Anterior cingulate cortex (tissue), 58 donors: Measurements from ENCODE around the gene PRKCQ.

Source experiments
- DNase-seq, 58 donors: peaks; one replicate each; lab custom pipeline; 2025; lab: John Stamatoyannopoulos, UW

Gene PRKCQ

DNA sequence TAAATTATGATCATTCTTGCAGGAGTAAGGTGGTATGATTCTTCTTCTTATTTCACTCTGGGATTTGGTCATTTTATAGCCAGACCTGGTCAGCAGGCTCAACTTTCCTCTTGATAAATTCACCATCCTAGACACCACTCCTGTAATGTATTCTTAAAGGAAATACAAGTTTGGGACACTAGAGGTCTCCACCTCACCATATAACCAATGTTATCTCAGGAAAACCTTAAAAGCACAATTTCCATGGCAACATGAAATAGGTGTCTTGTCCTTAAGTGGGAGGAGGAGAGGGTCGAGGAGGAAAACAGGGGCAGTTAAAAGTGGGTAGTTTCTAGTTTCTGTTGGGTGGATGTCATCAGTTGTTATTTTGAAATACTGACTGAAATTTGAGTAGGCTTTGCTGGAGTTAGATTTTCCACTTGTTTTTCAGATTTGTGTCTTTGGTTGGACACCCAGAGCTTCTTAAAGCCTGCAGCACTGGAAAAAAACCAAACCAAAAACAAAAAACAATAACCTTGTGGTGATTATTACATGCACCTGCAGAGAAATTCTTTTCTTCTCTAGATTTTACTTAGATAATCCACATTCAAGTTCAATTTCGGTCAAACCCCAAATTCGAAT, 163.1 kb downstream of the PRKCQ start:
- peak in 2 of 58 donors; percentile 29 to 34 for DNase-seq

DNA sequence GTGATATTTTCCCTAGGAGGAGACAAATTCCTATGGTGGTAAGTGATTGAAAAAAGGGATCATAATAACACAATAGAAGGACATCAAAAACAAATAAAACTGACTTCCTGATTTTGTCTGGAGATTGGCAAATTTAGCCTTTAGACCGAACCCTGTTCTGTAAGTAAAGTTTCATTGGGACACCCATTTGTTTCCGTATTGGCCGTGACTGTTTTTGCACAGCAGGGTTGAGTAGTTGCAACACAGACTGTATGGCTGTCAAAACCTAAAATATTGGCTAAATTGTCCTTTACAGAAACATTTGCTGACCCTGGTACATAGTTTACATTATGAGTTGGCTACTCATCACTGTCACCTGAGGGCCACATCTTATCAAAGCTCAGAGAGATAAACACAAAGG, 168.6 kb downstream of the PRKCQ start:
- DNase-seq, result no peak

DNA sequence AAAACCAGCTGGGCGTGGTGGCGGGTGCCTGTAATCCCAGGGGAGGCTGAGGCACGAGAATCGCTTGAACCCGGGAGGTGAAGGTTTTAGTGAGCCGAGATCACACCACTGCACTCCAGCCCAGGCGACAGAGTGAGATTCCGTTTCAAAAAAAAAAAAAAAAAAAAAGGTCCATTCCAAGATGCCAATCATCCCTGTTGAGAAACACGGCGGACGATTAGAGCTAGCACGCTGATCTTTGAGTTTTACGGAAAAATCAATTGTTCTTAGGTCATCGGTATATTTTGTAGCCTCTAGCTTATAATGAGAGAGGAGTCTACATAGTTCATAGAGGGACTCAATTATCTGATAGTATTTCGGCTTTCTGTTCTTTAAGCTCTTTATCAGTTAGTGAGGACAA, 169.2 kb downstream of the PRKCQ start:
- no peak for DNase-seq

DNA sequence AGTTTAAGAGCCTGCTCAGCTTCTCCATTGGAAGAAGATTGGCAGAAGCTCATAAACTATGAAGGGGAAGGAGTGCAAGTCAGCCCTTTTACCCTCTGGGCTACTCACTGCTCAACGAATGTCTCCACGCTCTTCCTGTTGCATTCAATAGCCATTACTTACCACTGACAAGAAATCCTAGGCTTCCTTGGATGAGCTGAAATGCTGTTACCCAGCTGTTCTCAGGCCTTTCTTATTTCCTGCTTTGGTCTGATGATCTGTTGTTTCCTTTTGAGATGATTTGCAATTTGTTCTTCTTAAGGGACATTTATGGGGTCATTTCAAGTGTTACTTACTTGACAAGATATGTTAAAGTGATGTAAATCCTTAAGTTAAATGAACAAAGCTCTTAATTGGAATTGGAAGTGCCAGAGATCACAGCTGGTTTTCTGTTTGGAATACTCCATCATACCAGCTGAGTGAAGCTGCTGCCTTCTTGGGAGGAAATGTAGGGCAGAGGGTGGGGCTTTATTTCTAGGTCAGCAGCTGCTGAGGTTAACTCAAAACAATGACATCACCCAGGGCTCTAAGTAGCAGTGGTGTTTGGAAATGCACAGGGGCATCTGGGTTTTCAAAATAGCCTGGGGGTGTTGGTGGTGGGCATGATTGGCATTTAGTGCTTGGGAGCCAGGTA, 170.0 kb downstream of the PRKCQ start:
- peak in 1 of 58 donors; percentile 23 for DNase-seq

DNA sequence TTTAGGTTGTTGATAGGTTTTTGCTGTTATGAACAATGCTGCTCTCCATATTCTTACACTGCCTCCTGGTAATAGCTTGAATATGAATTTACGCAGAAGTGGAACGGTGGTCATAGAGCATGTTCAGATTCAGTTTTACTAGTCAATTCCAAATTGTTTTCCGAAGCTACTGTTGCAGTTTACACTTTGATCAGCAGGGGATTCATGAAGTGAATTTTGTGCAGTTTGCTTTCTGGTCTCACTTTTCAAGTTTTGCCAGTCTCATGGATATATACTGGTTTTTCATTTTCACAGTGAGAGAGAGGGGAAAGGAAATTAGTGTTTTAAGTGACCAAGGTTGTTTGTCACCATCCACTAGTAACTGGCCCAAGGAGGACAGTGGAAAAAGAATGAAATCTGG, 171.3 kb downstream of the PRKCQ start:
- no peak for DNase-seq

- no peak for DNase-seq
These were observed 172.9 kb downstream of the PRKCQ start for GRCh38 chr10:6407034-6407721.

DNA sequence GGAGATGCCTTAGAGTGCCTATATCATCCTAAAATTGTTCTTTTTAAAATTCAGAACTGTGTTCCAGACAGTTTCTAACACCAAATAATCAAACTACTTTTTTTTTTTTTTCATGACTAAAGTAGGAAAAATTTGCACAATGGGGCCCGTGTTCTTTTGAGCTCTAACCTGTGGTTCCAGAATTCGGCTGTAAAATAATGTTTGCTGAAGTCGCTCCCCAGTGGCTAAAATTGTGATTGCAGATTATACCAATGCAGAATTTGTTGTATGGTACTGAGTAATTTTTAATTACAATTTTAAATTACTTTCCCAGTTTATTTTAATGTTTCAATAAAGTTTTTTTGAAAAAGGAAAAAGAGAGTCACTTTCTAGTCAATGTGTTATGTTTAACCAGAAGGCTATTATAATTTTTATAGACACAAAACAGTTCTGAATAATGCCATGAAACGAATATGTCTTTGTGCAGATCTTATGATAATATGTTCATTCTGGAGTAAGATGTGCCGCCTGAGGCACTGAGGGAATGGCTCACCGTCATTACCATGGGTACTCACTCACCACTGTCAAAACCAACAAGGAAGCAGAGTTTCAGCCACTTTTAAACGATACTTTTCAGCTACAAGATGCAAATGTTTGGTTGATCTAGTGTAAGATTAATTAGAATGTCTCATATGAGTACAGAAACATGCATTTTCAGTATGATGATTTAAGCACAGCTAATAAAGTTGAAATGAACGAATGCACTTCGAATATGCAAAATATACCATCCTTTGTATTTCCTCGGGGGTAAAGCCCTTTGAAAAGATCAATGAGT, 173.6 kb downstream of the PRKCQ start:
- DNase-seq, result peak in 1 of 58 donors; percentile 21

- DNase-seq, result no peak
These were observed 174.4 kb downstream of the PRKCQ start for GRCh38 chr10:6405713-6406112.

- DNase-seq, result no peak
These were observed 175.7 kb downstream of the PRKCQ start for GRCh38 chr10:6404127-6405072.

GRCh38 chr10:6402960-6403359, 177.1 kb downstream of the PRKCQ start:
- no peak for DNase-seq

DNA sequence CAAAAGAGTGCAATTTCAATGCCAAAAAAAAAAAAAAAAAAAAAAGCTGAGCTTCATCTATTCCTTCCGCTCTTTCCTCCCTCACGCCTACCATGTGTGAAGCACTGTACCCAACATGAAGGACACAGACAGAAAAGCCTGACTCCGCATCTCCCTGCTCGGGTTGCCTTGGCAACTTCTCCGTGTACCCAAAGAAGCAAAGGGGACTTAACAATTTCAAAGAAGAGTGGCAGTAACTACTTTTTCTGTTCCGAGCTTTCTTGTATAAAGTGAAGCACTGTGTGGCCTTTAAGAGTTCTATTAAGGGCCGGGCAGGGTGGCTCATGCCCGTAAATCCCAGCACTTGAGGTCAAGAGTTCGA, 177.7 kb downstream of the PRKCQ start:
- DNase-seq, result peak in 22 of 58 donors; percentile 12 to 73 (median 28)

GRCh38 chr10:6401558-6402348, 178.3 kb downstream of the PRKCQ start:
- DNase-seq, result peak in 53 of 58 donors; percentile 27 to 91 (median 70)

DNA sequence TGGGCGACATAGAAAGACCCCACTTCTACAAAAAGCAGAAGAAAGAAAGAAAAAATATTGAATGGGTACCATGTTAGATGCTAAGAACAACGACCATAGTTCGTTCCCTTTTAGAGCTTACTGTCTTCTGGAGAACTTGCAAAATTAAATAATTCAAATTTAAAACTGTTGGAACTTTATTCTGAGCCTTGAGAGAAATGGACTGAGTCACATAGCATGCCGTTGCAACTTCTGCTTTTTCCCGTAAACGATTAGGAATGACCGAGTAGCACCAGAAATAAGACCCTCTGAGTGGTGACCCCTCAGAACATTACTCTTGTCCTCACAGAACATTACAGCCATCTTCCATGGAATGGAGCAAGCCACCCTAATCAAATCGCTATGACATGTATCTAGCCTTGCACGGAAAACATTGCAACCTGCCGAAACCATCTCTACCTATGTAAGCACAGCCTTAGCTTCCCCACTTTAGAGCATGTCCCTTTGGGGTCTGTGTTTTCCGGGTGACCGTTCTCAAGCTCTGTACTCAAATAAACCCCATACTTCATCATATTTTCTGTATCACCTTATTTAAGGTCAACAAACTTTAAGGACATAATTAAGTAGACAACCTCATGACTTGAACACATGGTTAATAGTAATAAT, 179.1 kb downstream of the PRKCQ start:
- no peak for DNase-seq

DNA sequence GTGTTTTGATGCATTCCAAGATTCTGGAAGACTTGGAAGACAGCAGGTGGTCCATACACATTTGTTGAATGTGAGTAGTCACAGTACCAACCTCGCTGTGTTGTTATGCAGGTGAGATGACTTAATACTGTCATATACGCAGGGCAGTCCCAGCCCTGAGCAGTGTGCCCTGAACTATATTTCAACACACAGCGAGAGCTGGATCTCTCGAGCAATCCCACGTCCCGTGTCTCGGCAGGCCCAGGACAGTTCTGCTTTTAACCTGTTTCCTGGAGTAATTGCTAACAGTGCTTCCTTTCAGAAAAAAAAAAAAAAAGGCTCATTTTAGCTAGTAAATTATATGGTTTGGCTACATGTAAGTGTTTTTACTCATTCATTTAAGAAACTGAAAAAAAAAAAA, 179.7 kb downstream of the PRKCQ start:
- DNase-seq, result peak in 1 of 58 donors; percentile 17

- DNase-seq, result no peak
These were observed 180.2 kb downstream of the PRKCQ start for GRCh38 chr10:6399879-6400278.

DNA sequence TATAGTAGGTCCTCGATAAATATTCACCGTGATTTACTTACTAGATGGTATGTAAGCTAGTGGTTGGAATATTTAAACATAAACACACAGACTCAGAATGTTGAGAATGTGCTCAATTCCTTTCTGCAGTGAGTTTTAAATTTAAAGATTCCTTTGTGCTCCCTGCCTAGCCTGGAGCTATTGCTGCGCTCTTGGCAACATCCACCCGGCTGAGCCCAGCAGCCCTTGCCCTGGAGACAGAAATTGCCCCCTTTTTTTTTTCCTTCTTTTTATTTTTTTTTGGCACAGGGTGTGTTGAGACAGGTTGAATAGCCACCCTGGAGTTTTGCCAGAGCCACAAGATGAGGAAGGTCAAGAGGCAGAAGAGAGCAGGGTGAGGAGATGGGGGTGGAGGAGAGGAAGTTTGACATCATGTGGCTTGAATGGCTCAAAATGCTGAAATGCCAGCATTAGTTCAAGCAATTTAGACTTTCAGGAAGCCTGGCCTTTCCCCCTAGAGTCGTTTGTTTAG, 180.8 kb downstream of the PRKCQ start:
- DNase-seq, result peak in 41 of 58 donors; percentile 4 to 76 (median 45)

- DNase-seq, result no peak
These were observed 181.7 kb downstream of the PRKCQ start for GRCh38 chr10:6398399-6398798.

GRCh38 chr10:6396652-6397051, 183.4 kb downstream of the PRKCQ start:
- DNase-seq, result no peak
